ENCODE results near the gene ENPP5.

DNA sequence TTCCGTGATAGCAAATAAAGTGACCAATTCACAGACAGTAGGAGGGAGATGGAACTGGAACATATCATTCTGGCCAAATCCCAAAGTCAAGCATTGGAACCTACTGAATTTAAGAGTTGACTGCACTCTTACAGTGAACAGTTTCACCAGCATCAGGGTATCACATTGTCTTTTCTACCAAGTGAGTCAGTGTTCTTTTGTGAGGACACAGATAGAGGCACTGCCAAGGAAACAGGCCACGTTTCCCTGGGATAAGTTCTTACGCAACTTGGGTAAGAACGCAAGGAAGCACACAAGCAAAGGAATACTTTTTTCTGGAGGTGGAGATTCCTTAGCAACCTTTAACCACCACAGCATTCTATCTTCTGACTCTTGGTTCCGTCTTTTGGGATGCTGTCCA is 28.6 kb upstream of the ENPP5 start:
- no peak for TF ChIP-seq CTCF (IDR thresholded peaks at IDR 0.05)
- no peak for TF ChIP-seq EZH2 (IDR thresholded peaks at IDR 0.05; ENCODE audit: borderline replicate concordance, insufficient read depth, low read depth, low read length, poor library complexity, severe bottlenecking)

All from B cell (primary cell).